Sigmoid colon (tissue), 3 donors: ENCODE measurements around the gene SPDL1.

Experiments used
- CTCF ChIP-seq, 4 experiments: fragments of 450-650 bp in 3 of 4; fragments of 200-600 bp in 1 of 4; IDR thresholded peaks; one replicate each; pipeline ENCODE4 v1.5.1; 2016 to 2019; ENCODE audit warnings: antibody characterized with exemption in 4 of 4, mild to moderate bottlenecking in 3 of 4, moderate library complexity in 2 of 4
- POLR2A ChIP-seq, 2 donors: fragments of 450-650 bp; IDR thresholded peaks; one replicate each; pipeline ENCODE4 v1.6.1; 2016; ENCODE audit warnings: antibody characterized with exemption in 2 of 2, mild to moderate bottlenecking in 2 of 2, moderate library complexity in 2 of 2

GRCh38 chr5:169554251-169554650 is 29.3 kb upstream of the SPDL1 start:
- TF ChIP-seq CTCF (IDR thresholded peaks at IDR 0.05): no peak
- no peak for TF ChIP-seq POLR2A (IDR thresholded peaks at IDR 0.05)
